GM03348 (cell line): ENCODE measurements around the gene RUNX2.
A peak's percentile ranks its signal among the peaks of the same experiment; 100 is the strongest.
"Not testable (repeated sequence)": the region's sequence is repeated elsewhere in the genome, so short reads cannot be mapped to it uniquely, and the experiment has no call there.

ENCODE experiments used
- DNase-seq: peaks from one replicate; pipeline ENCODE4 v3.0.0; 2012; ENCODE audit warnings: low spot score

The RUNX2 gene

DNA sequence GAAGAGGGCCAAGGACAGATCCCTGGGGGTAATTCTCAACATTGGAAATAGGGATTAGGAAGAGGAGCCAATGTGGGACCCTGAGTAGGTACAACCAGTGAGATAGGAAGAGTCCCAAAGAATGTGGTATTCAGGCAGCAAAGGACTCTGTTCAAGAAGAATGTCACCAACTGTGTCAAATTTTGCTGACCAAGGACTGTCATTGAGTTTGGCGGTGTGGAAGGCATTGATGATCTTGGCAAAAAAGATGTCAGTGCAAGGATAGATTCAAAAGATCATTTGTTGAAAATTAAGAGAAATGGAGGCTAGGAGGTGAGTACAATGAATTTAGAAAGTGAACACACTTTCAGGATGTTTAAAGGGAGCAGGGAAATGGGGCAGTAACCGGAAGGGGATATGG, 132.0 kb downstream of the RUNX2 start:
- DNase-seq, result no peak

DNA sequence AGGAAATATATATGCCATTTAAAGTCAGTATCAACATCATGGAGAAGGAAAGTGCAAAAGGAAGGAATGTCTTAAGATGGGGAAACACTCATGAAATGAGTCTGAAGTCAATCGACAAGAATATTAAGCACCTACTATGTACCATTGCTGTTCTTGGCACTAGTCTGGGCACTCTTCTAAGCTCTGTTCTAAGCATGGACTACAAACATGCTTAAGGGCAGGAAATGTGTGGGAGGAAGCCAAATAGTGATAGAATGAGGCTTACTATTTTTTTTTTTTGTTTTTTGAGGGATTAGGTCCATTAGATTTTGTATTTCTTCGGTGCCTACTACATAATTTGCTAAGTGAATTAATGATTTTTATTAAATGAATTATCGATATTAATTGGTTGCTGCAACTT, 133.4 kb downstream of the RUNX2 start:
- DNase-seq, result no peak

GRCh38 chr6:45462190-45463134, 134.3 kb downstream of the RUNX2 start:
- DNase-seq, result no peak

- no peak for DNase-seq
Measured at GRCh38 chr6:45464685-45465084, 136.6 kb downstream of the RUNX2 start.

- no peak for DNase-seq
Measured at GRCh38 chr6:45466686-45467085, 138.6 kb downstream of the RUNX2 start.

DNA sequence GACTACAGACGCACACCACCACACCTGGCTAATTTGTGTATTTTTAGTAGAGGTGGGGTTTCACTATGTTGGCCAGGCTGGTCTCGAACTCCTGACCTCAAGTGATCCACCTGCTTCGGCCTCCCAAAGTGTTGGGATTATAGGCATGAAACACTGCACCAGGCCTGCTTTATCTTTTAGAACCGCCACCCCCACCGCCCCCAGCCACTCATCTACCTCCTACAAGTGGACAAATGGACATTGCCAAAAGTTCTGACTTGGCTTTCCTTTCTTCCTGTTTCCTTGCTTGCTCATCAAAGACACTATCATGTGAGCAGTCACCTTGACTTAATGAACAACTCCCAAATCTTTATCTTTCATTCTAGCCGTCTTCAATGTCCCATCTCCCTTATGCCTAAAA, 139.3 kb downstream of the RUNX2 start:
- DNase-seq, result not testable (repeated sequence)

- no peak for DNase-seq
Measured at GRCh38 chr6:45467853-45468252, 139.7 kb downstream of the RUNX2 start.

DNA sequence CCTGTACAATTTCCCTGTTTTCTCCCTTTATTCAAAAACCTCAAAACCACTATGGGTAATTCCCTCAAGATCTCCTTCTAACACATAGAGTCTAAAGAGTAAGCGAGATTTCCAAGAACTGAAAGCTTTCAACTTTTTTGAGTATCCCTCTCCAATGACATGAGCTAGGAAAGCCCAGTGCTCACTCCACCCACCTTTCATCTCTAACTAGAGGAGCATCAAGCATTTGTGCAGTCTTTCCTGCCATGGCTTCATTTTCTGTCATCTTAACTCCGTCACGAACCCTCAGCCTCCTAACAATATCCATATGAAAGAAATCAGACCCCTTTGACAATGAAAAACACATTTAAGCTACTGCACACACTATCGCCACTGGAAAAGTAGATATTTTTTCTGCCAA, 141.5 kb downstream of the RUNX2 start:
- DNase-seq, result no peak

- DNase-seq, result no peak
Measured at GRCh38 chr6:45470131-45470738, 142.1 kb downstream of the RUNX2 start.

- DNase-seq, result no peak
Measured at GRCh38 chr6:45472382-45472781, 144.3 kb downstream of the RUNX2 start.

GRCh38 chr6:45473121-45473993, 145.2 kb downstream of the RUNX2 start:
- no peak for DNase-seq

DNA sequence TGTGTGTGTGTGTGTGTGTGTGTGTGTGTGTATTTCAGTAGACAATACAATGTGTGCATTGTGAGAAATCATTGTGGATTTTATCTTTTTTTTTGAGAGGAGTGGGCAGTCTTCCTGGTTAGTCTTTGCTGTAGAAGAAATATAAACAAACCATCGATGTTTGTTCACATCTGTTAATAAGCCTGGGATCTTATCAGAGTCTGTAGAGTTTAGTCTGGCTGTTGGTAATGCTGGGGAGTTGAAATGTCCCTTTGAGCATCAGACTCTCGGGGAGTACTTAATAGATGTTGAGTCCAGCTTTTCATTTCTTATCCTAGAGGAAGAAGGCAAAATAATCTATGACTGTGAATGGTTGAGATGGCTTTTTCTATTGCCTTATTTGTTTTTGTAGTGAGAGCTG, 146.2 kb downstream of the RUNX2 start:
- no peak for DNase-seq

- DNase-seq, result no peak
Measured at GRCh38 chr6:45476341-45476740, 148.2 kb downstream of the RUNX2 start.

GRCh38 chr6:45477278-45477677, 149.1 kb downstream of the RUNX2 start:
- no peak for DNase-seq

DNA sequence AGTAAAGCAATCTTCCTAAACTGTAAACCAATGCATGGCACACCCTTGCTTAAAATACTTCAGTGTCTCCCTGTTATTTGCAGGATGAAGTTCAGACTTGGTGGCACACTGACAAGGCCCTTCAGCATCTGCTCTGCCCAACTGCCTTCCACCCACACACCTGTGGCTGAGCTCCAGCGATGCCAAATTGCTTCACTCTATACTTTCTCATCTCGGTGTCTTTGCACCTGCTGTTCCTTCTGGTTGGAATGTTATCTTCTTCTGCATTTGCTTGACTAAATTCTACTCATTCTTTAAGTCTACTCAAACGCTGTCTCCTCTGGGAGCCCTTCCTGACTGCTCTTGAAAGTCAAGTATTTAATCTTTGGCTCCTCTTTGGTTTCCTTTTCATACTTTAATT, 149.7 kb downstream of the RUNX2 start:
- no peak for DNase-seq

- peak; percentile 43 for DNase-seq
Measured at GRCh38 chr6:45478240-45478639, 150.1 kb downstream of the RUNX2 start.

DNA sequence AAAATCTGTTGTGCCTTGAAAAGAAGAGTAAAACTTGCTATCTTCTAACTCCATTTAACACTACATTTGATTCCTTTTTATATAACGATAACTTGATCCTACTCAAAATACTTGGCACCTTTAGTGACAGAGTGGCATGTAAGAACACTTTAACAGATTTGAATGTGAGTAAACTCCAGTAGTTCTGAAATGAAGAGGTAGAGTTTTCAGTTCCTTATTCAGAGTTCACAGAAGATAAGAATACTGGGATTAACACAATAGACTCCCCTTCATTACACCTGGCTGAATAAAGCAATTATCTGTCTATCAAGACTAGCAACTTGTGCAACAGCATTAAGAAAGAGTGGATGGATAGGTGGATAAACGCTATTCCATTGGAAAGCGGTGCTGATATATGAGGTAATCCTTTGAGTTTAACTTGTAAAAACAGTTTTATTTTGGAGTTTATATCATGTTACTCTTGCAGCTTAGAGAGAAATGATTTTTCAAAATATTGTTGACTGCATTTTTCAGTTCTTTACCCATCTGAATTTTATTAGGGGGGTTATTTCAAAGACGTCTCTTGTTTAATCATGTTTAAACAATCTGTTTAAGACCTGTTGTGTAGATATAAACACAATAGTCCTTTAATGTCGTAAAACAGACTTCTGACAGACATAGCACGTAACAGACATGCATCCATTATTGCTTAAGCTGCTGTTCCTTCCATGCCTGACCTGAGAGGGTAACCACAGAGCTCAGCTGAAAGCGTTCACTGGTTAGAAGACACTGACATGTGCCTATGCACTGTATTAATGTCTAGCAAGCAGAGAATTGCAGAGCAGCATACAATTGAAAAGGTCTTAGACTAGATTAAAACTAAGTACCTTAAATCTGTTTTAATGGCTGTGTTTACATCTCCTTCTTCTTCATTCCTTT, 152.0 kb downstream of the RUNX2 start:
- peak; percentile 39 for DNase-seq

GRCh38 chr6:45480752-45481415, 152.8 kb downstream of the RUNX2 start:
- peak; percentile 12 for DNase-seq

- DNase-seq, result peak; percentile 69
Measured at GRCh38 chr6:45483021-45483420, 154.9 kb downstream of the RUNX2 start.

GRCh38 chr6:45483501-45483900, 155.4 kb downstream of the RUNX2 start:
- DNase-seq, result peak; percentile 15

- DNase-seq, result no peak
Measured at GRCh38 chr6:45486736-45487135, 158.6 kb downstream of the RUNX2 start.
